Endometrium (tissue), 2 donors: Measurements from ENCODE around the gene MUL1.
"Not testable (repeated sequence)": the region's sequence is repeated elsewhere in the genome, so short reads cannot be mapped to it uniquely, and the experiment has no call there.

ENCODE experiments used
- FAIRE-seq: peaks from 2 replicates; lab custom pipeline; 2012; peaks lifted over from hg19 to GRCh38; lab: Jason Lieb, UNC
- donor health status: control.
- donor health status: control.

MUL1 gene, protein sequence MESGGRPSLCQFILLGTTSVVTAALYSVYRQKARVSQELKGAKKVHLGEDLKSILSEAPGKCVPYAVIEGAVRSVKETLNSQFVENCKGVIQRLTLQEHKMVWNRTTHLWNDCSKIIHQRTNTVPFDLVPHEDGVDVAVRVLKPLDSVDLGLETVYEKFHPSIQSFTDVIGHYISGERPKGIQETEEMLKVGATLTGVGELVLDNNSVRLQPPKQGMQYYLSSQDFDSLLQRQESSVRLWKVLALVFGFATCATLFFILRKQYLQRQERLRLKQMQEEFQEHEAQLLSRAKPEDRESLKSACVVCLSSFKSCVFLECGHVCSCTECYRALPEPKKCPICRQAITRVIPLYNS

DNA sequence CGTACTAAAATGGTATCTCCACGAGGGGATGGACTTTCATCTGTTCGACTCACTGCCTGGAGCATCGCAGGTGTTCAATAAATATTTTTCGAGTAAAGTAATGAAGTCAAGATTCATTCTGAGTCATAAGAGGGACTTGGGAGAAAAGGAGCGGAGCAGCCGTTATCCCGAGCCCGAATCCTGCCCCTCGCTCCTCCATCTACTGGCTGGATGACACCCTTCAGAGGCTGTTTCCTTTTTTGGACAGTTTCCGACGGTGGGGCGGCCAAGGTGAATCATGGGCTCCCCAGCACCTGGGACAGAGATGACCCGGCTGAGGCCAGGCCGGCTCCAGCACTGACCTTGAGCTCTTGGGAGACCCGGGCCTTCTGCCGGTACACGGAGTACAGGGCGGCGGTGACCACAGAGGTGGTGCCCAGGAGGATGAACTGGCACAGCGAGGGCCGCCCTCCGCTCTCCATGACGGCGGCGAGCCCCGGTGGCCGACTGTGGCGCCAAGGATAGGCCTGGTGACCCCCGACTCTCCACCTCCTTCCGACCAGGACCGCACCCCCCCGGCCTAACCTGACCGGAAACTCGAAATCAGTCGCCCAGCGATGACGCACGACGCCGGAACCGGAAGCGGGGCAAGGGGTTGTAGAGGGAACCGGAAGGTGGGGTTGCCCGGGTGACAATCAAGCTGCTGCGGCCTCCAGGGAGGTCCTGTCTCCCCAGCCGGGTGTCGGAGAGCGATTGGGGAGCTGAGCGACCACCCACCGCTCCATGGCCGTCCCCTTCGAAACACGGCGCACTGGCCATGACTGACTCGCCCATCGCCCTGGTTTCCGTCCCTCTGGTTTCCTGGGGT lies at the start of gene MUL1:
TSS of gene MUL1 (minus strand) at position 588 of the 847 bp plus-strand sequence. CDS start at position 461, 127 bp downstream.
- no peak for FAIRE-seq

DNA sequence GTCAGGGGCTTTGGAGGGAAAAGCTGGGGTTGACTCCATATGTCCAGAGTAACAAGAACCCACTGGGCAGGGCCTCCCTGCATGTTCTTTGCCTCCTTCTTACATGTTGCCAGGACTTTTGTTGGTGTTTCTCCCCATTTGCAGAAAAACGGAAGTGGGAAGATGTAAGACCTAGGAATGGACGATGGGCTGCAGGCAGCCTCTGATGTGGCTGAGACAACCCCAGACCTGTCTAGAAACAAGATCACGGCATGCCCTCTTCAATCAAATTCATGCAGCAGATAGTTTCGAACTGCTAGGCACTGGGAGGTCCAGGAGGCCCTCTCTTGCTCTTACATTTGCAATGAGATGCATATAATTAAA lies 47.8 kb upstream of the MUL1 start:
- FAIRE-seq: no peak

DNA sequence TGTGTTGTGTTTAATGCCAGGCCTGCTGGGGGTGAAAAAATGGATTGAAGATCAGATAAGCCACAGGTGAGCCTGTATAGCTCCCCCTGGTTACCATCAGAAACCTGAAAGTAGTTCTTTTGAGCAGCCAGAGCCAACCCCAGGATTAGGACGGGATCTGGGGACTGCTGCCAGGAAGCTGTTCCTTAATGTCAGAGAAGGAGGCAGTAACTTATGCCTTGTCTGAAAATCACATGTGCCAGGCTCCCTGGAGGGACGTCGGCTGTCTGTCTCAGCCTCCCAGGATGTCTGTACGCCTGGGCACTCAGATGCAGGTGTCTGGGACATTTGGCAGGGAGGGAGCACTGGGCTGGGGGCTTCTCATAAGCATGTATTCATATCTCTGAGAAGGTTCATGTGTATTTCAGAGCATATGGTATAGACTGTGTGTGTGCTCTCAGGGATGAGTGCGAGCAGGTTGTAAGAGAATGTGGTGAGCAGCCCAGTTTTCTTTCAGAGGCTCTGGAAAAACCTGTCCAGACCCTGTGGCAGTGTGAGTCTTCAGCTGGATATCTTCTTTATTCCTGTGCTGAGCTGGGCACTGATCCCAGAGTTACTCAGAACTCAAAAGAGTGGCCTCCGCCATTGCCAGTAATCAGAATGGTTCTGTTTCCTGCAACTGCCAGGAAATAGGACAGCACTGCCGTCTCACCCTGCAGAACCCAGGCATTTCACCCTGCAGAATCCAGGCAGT lies 47.2 kb upstream of the MUL1 start:
- no peak for FAIRE-seq

DNA sequence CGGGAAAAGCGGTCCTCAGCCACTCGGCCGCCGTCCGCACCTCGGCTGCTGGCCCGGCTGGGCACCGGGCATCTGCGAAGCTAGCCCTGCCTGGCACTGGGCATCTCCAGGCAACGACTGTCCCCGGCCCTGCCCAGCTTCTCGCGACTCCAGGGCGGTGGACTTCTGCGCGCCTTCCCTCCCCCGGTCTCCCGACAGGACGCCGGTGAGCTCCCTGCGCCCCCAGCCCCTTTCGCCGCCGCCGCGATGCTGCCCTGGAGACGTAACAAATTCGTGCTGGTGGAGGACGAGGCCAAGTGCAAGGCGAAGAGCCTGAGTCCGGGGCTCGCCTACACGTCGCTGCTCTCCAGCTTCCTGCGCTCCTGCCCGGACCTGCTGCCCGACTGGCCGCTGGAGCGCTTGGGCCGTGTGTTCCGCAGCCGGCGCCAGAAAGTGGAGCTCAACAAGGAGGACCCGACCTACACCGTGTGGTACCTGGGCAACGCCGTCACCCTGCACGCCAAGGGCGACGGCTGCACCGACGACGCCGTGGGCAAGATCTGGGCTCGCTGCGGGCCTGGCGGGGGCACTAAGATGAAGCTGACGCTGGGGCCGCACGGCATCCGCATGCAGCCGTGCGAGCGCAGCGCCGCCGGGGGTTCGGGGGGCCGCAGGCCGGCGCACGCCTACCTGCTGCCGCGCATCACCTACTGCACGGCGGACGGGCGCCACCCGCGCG lies 44.9 kb upstream of the MUL1 start:
- no peak for FAIRE-seq

DNA sequence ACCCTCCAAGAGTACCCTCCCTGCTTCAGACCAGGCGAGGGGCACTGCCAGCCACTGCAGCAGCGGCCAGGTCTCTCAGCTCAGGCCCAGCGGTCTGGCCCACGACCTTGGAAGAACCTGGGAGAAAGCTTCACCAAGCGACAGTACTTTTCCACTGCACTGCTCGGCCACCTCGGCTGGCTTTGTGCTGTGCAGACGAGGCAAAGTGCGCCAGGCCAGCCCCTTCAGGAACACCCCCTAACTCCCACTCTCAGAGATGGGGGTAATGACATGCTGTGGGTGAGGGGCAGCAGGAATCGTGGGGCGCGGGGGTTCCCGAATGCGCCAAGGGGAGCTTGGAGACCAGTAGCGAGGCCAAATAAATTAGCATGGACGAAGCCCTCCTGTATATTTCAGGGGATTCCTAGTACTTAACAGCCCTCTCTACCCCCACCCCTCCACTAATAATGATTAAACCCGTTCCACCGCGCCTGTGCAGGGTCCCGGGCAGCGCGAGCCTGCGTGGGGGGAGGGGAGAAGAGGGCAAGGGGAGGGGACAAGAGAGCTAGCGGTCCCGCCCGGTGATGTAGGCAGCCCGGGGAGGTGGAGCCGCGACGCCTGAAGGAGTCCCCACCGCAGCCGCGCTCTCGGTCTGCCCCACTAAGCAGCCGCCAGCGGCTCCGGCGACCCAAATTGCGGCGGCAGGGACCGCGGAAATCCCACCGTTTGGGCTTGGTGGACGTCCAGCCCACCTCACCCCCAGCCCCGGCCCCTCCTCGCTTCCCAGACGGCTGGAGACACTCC lies 44.2 kb upstream of the MUL1 start, which contains the start of gene FAM43B:
TSS of gene FAM43B (plus strand) at position 629 of the 783 bp plus-strand sequence. CDS start 401 bp downstream, outside the sequence.
- FAIRE-seq: no peak

DNA sequence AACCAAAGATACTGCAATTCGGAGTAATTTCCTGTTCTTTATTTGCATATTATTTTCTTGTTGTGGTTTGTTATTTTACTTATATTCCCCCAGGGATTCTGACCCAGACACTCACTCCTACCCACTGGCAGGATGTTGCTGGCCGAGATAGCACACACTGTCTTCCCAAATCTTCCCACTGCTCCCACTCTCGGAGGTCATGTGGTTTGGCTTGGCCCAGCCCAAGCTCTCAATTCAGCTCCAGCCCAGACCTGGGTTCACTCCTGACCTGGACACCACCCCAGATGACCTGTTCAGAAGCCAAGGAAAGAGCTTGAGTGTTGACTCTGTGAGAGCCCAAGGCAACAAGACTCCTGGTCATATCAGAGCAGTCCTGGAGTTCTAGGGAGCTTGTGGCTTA lies 43.2 kb upstream of the MUL1 start:
- no peak for FAIRE-seq

DNA sequence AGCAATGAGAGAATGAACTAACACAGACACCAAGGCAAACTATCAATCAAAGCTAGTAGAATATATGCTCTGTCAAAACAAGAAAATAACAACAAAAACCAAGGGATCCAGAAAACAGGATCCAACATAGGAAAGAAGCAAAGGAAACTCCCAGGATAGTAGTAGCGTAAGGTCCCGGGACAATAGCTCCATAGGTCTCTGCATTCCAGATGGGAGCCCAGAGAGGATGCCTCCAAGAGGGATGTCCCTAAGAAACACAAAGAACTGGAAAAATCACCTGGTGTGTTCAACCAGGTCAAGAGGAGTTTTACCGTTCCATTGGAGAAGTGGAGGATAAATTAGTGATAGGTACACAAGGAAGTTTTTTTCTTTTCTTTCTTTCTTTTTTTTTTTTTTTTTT lies 38.7 kb upstream of the MUL1 start:
- no peak for FAIRE-seq

DNA sequence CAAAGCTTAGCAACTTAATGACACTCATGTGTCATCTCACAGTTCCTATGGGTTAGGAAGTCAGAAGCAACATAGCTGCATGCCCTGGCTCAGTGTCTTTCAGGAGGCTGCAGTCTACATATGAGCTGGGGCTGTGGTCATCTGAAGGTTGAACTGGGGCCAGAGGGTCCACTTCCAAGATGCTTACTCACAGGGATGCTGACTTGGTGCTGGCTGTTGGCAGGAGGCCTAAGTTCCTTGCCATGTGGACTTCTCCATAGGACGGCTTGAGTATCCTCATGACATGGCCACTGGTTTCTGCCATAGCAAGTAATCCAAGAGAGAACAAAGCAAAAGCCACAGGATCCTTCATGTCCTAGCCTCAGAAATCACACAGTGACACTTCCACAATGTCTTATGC lies 32.3 kb upstream of the MUL1 start:
- FAIRE-seq: no peak

DNA sequence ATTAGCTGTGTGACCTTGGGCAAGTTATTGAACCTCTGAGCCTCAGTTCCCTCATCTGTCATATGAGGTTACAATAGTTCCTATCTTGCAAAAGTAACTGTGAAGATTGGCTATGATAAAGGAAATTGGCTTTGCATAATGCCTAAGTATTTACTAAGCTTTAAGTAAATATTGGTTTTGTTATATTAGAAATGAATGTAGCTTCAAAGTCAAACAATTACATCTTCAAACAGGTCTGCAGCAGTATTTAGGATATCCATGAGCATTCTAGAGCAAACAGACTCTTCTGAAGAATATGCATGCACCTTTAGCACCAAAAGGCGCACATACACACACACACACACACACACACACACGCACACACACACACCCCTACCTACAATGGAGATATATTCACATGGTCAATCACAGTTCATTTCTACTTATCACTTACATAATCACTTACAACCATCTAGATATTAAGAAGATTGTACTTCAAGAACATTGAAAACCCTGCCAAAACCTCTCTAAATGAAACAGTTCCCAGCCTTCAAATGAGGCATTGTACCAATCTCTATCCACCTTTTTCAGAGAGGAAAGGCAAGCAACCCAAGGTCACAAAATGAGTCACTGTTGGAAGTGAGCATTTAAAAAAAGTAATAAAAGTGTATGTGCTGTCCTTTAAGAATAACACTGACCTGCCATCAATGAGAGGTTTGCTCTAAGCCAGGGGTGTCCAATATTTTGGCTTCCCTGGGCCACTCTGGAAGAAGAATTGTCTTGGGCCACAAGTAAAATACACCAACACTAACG lies 31.0 kb upstream of the MUL1 start:
- no peak for FAIRE-seq

DNA sequence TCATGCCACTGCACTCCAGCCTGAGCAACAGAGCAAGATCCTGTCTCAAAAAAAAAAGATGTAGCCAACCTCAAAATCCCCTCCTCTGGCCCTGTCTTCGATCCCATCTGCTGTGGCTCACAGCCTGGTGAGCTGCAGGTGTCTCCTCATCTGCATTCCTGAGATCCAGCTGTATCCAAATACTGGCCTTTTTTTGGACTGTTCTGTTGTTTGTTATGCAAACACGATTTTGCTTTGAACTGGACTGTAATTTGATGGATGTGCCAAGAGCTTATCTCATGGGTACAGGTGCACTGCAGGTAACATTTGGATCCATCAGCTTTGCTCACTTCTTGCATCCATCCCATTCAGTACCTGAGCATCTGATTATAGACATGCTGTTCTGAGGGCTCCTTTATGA lies 30.3 kb upstream of the MUL1 start:
- FAIRE-seq: no peak

DNA sequence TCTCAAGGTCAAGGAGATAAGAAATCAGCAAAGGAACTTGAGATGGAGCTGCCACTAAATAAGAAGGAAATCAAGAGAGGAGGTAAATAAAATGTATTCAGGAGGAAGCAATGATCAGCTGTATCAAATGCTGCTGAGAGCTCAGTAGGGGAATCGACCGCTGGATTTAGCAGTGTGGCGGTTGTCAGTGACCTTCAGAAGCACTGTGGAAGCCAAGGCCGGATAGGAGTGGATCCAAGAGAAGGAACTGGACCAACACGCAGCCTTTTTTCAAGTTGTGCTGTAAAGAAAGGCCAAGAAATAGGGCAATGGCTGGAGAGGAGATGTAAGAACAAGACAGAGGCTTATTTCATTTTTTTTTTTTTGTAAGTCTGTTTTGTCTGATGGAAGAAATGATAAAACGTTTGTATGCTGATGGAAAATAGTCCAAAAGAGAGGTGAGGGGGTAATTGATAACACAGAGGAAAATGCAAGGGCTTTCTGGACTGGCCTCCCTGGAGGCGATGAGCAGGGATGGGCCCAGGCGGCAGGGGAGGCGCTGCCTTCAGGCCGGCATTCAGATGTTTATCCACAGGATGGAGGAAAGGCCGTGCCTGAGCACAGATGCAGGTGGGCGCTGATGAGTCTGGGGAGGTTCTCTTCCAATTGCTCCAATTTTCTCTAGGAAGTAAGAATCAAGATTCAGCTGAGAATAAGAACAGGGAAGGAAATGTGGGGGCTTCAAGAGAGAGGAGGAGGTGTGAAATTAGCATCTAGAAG lies 26.9 kb upstream of the MUL1 start:
- no peak for FAIRE-seq

DNA sequence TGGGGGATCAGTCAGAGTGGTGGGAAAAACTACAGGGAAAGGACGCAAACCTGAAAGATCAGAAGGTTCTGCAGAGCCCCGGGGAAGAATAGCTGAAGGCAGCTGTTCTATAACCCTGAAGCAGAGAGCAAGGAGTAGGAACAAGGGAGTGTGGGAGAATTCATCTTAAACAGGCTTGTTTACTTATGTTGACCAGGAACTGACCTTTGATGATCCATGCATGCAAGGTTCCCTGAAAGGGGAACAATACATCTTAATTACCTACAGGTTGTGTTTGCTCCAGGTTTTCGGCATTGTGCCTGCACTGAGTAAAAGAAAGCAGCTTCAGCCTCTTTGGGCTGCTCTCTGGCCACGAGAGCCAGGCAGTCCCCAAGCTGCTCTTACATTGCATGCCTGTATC lies 25.7 kb upstream of the MUL1 start:
- FAIRE-seq: no peak

DNA sequence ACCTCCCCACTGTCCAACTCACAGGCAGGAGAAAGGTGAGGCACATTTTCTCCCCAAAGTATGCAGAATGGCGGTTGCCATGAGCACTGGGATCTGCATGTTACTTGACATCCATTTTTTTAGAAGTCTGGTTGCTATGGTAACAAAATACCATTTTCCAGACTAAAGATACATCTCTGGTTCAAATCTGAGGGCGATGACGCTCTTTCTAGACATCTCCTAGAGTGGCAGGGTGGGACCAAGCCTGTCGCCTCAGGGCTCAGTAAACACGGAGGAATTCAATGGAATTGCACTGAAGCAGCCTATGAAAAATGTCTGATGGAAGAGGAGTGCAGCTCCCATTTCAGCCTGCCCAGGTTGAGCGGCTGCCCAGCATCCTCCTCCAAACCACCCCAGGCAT lies 22.9 kb upstream of the MUL1 start:
- FAIRE-seq: no peak

DNA sequence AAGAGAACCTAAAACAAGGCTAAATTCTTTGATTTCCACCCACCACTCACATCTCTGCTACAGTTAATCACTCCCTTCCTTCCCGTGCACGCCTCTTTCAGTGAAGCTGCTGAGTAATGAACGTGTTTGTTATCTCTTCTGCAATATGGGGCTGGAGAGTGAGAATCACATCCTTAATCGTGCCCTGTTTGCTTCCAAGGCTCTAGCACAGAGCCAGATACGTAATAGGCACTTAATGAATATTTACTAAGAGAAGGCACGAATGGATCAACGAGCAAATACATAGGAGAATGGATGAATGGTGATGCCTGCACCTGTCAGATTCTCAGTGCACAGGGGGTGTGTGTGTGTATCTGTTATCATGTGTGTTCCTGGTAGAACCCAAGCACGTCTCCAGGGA lies 22.4 kb upstream of the MUL1 start:
- no peak for FAIRE-seq

DNA sequence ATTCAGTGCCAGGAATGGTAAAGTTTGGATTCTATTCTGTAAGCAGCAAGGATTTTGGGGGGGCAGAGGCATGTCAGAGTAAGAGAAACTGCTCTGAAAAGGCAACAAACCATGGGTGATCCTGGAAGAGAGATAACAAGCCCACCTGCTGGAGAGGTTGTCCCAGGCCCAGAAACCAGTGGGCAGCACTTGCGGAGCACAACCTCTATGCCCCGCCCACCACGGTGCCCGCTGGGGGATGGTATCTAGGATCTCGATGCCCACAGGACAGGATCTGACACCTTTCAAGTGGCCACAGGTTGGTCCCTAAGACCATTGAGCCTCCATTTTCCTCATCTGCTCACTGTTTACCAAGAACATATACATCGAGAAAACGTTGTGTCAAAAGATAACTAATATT lies 20.3 kb upstream of the MUL1 start:
- FAIRE-seq: no peak

DNA sequence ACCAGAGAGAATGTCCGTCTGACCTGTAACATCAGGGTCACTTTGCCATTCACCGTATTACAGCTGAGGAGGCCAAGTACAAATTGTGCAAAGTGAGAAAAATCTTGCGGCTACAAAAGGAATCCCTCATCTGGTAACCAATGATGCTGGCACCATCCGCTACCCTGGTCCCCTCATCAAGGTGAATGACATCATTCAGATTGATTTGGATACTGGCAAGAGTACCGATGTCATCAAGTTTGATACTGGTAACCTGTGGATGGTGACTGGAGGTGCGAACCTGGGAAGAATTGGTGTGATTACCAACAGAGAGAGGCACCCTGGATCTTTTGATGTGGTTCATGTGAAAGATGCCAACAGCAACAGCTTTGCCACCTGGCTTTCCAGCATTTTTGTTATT lies 18.3 kb upstream of the MUL1 start:
- no peak for FAIRE-seq

DNA sequence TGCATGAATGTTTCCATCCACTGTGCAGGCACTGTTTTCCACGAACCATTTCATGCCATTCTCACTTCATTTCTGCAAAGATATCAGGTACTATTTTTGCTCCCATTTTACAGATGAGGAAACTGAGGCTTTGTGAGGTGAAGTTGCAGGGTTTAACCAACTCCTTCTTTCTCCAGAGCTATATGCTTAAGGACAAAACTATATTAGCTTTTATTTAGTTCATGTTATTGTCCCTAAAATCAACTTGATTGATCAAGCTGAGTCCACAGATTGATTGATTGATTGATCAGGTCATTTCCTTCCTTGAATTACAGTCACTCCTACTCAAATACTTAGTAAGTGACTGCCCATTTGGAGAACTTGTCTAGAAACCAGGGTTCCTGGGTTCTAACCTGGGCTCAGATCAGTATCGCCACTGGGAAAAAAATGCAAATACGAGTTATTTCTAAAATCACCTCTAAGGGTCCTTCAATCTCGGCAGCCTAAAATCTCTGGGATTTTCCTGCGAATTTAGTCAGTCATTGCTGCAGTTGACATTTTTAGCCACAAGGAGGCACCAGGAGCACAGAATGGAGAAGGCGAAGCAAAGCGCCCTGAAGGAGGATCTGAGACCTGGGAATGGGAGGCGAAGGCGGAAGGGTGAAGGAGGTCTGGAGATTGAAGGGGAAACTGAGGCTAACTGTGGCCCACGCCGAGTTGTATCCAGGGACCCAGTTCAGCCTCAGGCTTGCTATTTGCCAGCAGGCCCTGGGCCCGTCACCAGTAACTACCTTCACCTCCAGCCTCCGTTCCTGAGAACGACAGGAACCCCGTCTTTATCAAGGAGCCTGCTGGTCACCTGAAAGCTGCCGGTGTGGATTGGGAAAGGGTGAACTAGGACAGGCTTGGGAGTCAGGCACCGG lies 14.3 kb upstream of the MUL1 start:
- FAIRE-seq: peak; percentile 29

DNA sequence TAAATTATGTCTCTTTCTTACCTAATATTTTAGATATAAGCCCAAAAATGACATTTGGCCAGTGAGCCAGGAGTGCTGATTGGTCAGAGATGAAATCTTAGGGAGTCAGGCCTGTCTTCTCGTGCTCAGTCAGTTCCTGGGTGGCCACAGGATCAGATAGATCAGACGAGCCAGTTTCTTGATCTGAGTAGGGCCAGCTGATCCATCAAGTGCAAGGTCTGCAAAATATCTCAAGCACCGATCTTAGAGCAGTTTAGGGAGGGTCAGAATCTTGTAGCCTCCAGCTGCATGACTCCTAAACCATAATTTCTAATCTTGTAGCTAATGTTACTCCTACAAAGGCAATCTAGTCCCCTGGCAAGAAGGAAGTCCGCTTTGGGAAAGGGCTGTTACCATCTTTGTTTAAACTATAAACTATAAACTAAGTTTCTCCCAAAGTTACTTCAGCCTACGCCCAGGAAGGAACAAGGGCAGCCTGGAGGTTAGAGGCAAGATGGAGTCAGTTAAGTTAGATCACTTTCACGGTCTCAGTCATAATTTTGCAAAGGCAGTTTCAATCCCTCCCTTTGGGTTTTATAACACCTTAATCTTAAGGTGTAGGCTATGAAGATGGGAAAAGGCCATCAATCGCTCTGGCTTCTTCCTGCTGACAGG lies 11.8 kb upstream of the MUL1 start:
- not testable (repeated sequence) for FAIRE-seq
